H1 (cell line): Measurements from ENCODE around the gene RAB32. TPM values are rescaled to one million over a fixed set of nuclear protein-coding genes. Genes with fewer than 3 reads are reported as not detected.

Experiments used
- CTCF ChIA-PET: fragments of 300-600 bp; sonication (Branson Sonifier 250); formaldehyde crosslinking; loops from one replicate; lab custom pipeline; 2021; ENCODE audit not compliant: partially characterized antibody; lab: Charles Lee
- POLR2A ChIA-PET: fragments of 300-600 bp; sonication (Branson Sonifier 250); formaldehyde crosslinking; loops from one replicate; lab custom pipeline; 2021; ENCODE audit warnings: inconsistent platforms; ENCODE audit not compliant: partially characterized antibody; lab: Charles Lee
- DNase-seq, 2 experiments: peaks; one replicate each; pipeline versions ENCODE4 v3.0.0 to v3.0.0-alpha.2; 2010 to 2022; ENCODE audit warnings: low spot score in 2 of 2, low read depth in 1 of 2, mixed read lengths in 1 of 2
- FAIRE-seq: peaks from 2 replicates; lab custom pipeline; 2011; peaks lifted over from hg19 to GRCh38; lab: Jason Lieb, UNC
- H2AFZ ChIP-seq: 2 replicates; pipeline ENCODE4 v1.8.1; 2012; ENCODE audit warnings: low read length, inconsistent platforms
- H2AK5ac ChIP-seq: 2 replicates; pipeline ENCODE4 v1.6.1; 2013; ENCODE audit warnings: low read depth, low read length
- H2BK120ac ChIP-seq: replicated peaks from 2 replicates; pipeline ENCODE3; 2013; ENCODE audit warnings: low read depth, low read length, inconsistent platforms
- H2BK12ac ChIP-seq: 2 replicates; pipeline ENCODE4 v1.6.1; 2013; ENCODE audit warnings: low read depth, low read length
- H2BK15ac ChIP-seq: 2 replicates; pipeline ENCODE4 v1.6.1; 2013; ENCODE audit warnings: low read length
- H2BK20ac ChIP-seq: 2 replicates; pipeline ENCODE4 v1.6.1; 2013; ENCODE audit warnings: low read length
- H2BK5ac ChIP-seq: 2 replicates; pipeline ENCODE4 v1.6.1; 2013; ENCODE audit warnings: low read depth, low read length
- H3K14ac ChIP-seq: 2 replicates; pipeline ENCODE4 v1.6.1; 2013; ENCODE audit warnings: inconsistent platforms; ENCODE audit not compliant: insufficient read length
- H3K18ac ChIP-seq: 2 replicates; pipeline ENCODE4 v1.6.1; 2013; ENCODE audit warnings: low read length; ENCODE audit errors: extremely low read depth
- H3K23ac ChIP-seq: 2 replicates; pipeline ENCODE4 v1.6.1; 2013; ENCODE audit warnings: inconsistent platforms; ENCODE audit not compliant: insufficient read length
- H3K23me2 ChIP-seq: 2 replicates; pipeline ENCODE4 v1.6.1; 2013; ENCODE audit warnings: low read depth, low read length
- H3K27ac ChIP-seq: 2 replicates; pipeline ENCODE4 v1.6.1; 2011; ENCODE audit warnings: low read depth, low read length, inconsistent platforms
- H3K27me3 ChIP-seq, 4 experiments: replicated peaks in 1 of 4; 1 replicate in 1 of 4; 2 replicates in 3 of 4; pipeline versions ENCODE4 v1.6.1 to v1.8.1; 2011 to 2013; ENCODE audit warnings: low read length in 3 of 4, mild to moderate bottlenecking in 3 of 4, inconsistent platforms in 2 of 4, mixed read lengths in 2 of 4, moderate library complexity in 1 of 4; ENCODE audit not compliant: control insufficient read depth in 3 of 4, insufficient read depth in 3 of 4; ENCODE audit errors: extremely low read depth in 1 of 4
- H3K36me3 ChIP-seq, 4 experiments: 2 replicates each; pipeline versions ENCODE4 v1.6.1 to v1.8.1; 2011 to 2013; ENCODE audit warnings: mild to moderate bottlenecking in 4 of 4, low read length in 3 of 4, moderate library complexity in 2 of 4, control low read depth in 1 of 4, inconsistent platforms in 1 of 4; ENCODE audit not compliant: insufficient read depth in 4 of 4, control insufficient read depth in 2 of 4
- H3K4ac ChIP-seq: replicated peaks from 2 replicates; pipeline ENCODE3; 2013; ENCODE audit warnings: low read length, low read depth, mixed read lengths, inconsistent platforms; ENCODE audit not compliant: insufficient read length
- H3K4me1 ChIP-seq, 4 experiments: replicated peaks in 1 of 4; 1 replicate in 1 of 4; 2 replicates in 3 of 4; pipeline versions ENCODE4 v1.6.1 to v1.8.1; 2011 to 2013; ENCODE audit warnings: low read length in 3 of 4, inconsistent platforms in 2 of 4, mixed read lengths in 1 of 4; ENCODE audit not compliant: insufficient read depth in 4 of 4, control insufficient read depth in 3 of 4
- H3K4me2 ChIP-seq, 2 experiments: 2 replicates each; pipeline versions ENCODE4 v1.6.1 to v1.8.1; 2011 to 2013; ENCODE audit warnings: low read depth in 2 of 2, low read length in 2 of 2, control low read depth in 1 of 2, inconsistent platforms in 1 of 2, mild to moderate bottlenecking in 1 of 2; ENCODE audit not compliant: insufficient read depth in 1 of 2
- H3K4me3 ChIP-seq, 4 experiments: fragments of 200-600, 300-600 bp in 1 of 4; sonication (generic), shearing (Covaris generic), sonication (Bioruptor Twin) in 1 of 4; 2 replicates each; pipeline versions ENCODE4 v1.5.1 to v1.8.1; 2011 to 2016; ENCODE audit warnings: low read length in 4 of 4, low read depth in 3 of 4, control low read depth in 2 of 4, inconsistent platforms in 2 of 4, mild to moderate bottlenecking in 2 of 4, mixed read lengths in 1 of 4, moderate library complexity in 1 of 4; ENCODE audit not compliant: insufficient read depth in 2 of 4; ENCODE audit errors: extremely low read depth in 1 of 4
- H3K56ac ChIP-seq: replicated peaks from 2 replicates; pipeline ENCODE3; 2013; ENCODE audit warnings: low read depth, mild to moderate bottlenecking, mixed read lengths, low read length, inconsistent platforms; ENCODE audit not compliant: insufficient read length
- H3K79me1 ChIP-seq: 2 replicates; pipeline ENCODE4 v1.6.1; 2013; ENCODE audit warnings: low read depth, low read length, control low read depth
- H3K79me2 ChIP-seq, 2 experiments: 2 replicates each; pipeline versions ENCODE4 v1.6.1 to v1.8.1; 2012 to 2013; ENCODE audit warnings: low read length in 2 of 2, mild to moderate bottlenecking in 2 of 2, inconsistent platforms in 1 of 2; ENCODE audit not compliant: insufficient read depth in 2 of 2, control insufficient read depth in 1 of 2
- H3K9ac ChIP-seq, 4 experiments: replicated peaks in 1 of 4; 1 replicate in 1 of 4; 2 replicates in 3 of 4; pipeline versions ENCODE4 v1.6.1 to v1.8.1; 2011 to 2013; ENCODE audit warnings: low read depth in 3 of 4, low read length in 3 of 4, control low read depth in 2 of 4, mild to moderate bottlenecking in 2 of 4, moderate library complexity in 2 of 4, inconsistent platforms in 1 of 4; ENCODE audit errors: extremely low read depth in 1 of 4
- H3K9me3 ChIP-seq, 2 experiments: 2 replicates each; pipeline versions ENCODE4 v1.6.1 to v1.8.1; 2012 to 2013; ENCODE audit warnings: mild to moderate bottlenecking in 2 of 2, moderate library complexity in 2 of 2, control low read depth in 1 of 2, inconsistent platforms in 1 of 2, low read depth in 1 of 2, low read length in 1 of 2, mixed read lengths in 1 of 2; ENCODE audit not compliant: insufficient read depth in 2 of 2
- H4K20me1 ChIP-seq, 2 experiments: replicated peaks in 1 of 2; 2 replicates each; pipeline versions ENCODE3 to v1.8.1; 2011 to 2013; ENCODE audit warnings: inconsistent platforms in 2 of 2, low read length in 2 of 2, mild to moderate bottlenecking in 1 of 2; ENCODE audit not compliant: insufficient read depth in 2 of 2, control insufficient read depth in 1 of 2
- H4K5ac ChIP-seq: 2 replicates; pipeline ENCODE4 v1.6.1; 2013; ENCODE audit warnings: low read length, low read depth, mixed read lengths, inconsistent platforms; ENCODE audit not compliant: insufficient read length
- H4K8ac ChIP-seq: 2 replicates; pipeline ENCODE4 v1.8.0; 2013; ENCODE audit warnings: mild to moderate bottlenecking, moderate library complexity, low read length, inconsistent platforms; ENCODE audit not compliant: insufficient read depth; ENCODE audit errors: extremely low read depth
- H4K91ac ChIP-seq: replicated peaks from 2 replicates; pipeline ENCODE3; 2013; ENCODE audit warnings: low read length, mixed read lengths, inconsistent platforms; ENCODE audit not compliant: insufficient read length
- CEBPB ChIP-seq: IDR thresholded peaks from 2 replicates; pipeline ENCODE4 v1.6.1; 2012; ENCODE audit warnings: low read depth, low read length
- NRF1 ChIP-seq: IDR thresholded peaks from 2 replicates; pipeline ENCODE4 v1.6.1; 2011; ENCODE audit warnings: mild to moderate bottlenecking, low read depth, low read length, improper control_type of control experiment
- PHF8 ChIP-seq: fragments of 200-600 bp; sonication (generic); conservative IDR thresholded peaks from 2 replicates; pipeline ENCODE4 v1.7.1; 2012; ENCODE audit warnings: low read depth, mild to moderate bottlenecking, inconsistent platforms, low read length, moderate library complexity
- TAF7 ChIP-seq: optimal IDR thresholded peaks from 2 replicates; pipeline ENCODE3; 2011; ENCODE audit warnings: low read depth, mild to moderate bottlenecking, inconsistent platforms, low read length, moderate library complexity, borderline replicate concordance
- WGBS, 2 experiments: shearing (Covaris generic) in 1 of 2; methylation state at CpG; one replicate each; pipeline versions ENCODE4 v1.1.6 to v1.1.7; 2013 to 2015; ENCODE audit warnings: low lambda C conversion rate in 2 of 2, mixed read lengths in 2 of 2, inconsistent platforms in 1 of 2, low coverage in 1 of 2, missing lambda C conversion rate in 1 of 2; ENCODE audit not compliant: insufficient replicate concordance in 2 of 2, insufficient coverage in 1 of 2, insufficient read length in 1 of 2; ENCODE audit errors: extremely low coverage in 1 of 2, missing lambda C conversion rate in 1 of 2; 5-methylcytosine and 5-hydroxymethylcytosine counted together
- polyA plus RNA-seq, 7 experiments: library from polyadenylated mRNA; depleted of rRNA in 3 of 7; stranded (reverse) in 5 of 7; unstranded in 2 of 7; fragments of >200 nt in 5 of 7; fragments of 200-250 nt in 2 of 7; gene quantifications; 1 replicate in 5 of 7; 2 replicates in 1 of 7; 4 replicates in 1 of 7; pipeline versions ENCODE4 v1.2.1 to v1.2.3, GENCODE V29; 2011 to 2013; ENCODE audit warnings: missing spikeins in 2 of 7, mixed read lengths in 2 of 7
- total RNA-seq: library from RNA; stranded (reverse); fragmentation: NEBNext Ultra II Directional; extraction: Animal tissue kit (Norgen Biotek cat#: 25700); gene quantifications from 2 replicates; pipeline ENCODE4 v1.2.1, GENCODE V29; 2021
- TF ChIP-seq, protein P1 (sequence below): IDR thresholded peaks from 2 replicates; pipeline ENCODE4 v1.6.1; 2012; ENCODE audit warnings: low read length, inconsistent platforms
- TF ChIP-seq, protein P2 (sequence below): IDR thresholded peaks from 2 replicates; pipeline ENCODE4 v1.6.1; 2012; ENCODE audit warnings: inconsistent platforms

The RAB32 gene
- total and polyA plus RNA-seq, 2 of the 8 experiments (the other 6 are each of a cell fraction or from before 2014, with no cell fraction given), result 3.9 to 6.3 TPM

DNA sequence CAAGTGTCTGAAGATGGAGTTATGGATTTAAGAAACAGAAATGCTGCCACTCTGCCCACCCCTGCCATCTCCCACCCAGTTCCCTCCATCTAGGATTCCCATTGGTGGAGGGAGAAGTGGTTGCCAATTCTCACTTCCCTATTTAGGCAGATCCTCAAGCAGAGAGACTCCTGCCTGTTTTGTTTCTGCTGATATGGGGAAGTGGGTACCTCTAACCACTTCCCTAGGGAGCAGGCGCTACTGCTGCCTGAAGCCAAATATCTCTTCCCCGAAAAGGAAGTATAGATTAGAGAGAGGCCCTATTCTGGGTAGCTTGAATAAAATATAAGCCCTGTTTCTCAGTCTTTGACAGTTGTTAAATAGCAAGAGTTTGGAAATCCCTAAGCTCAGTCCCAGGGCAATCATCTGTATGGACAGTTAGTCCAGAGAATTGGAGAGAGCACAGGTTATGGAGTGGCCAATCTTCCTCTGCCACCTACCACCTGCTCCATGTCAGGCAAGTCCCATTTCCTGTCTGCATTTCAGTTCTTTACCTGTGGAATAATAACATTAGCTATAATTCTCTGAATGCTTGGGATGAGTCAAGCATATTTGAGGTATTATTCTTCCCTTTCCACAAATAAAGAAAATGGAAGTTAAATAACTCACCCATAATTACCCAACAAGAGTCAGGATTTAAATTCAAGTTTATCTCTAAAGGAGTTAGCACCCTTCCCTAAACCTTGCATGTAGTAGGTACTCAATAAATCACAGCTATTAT lies 52.5 kb downstream of the RAB32 start:
- CTCF ChIA-PET, result interaction anchor here (1.0 to 1.4 kb wide), 2 partner anchors 52 to 411 kb away, joined by 3 read pairs; partner anchors contain the start of gene RAB32
- TF ChIP-seq, protein P1, sequence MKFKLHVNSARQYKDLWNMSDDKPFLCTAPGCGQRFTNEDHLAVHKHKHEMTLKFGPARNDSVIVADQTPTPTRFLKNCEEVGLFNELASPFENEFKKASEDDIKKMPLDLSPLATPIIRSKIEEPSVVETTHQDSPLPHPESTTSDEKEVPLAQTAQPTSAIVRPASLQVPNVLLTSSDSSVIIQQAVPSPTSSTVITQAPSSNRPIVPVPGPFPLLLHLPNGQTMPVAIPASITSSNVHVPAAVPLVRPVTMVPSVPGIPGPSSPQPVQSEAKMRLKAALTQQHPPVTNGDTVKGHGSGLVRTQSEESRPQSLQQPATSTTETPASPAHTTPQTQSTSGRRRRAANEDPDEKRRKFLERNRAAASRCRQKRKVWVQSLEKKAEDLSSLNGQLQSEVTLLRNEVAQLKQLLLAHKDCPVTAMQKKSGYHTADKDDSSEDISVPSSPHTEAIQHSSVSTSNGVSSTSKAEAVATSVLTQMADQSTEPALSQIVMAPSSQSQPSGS, result no peak
- TF ChIP-seq CEBPB, result no peak
- TF ChIP-seq NRF1, result no peak
- TF ChIP-seq, protein P2, sequence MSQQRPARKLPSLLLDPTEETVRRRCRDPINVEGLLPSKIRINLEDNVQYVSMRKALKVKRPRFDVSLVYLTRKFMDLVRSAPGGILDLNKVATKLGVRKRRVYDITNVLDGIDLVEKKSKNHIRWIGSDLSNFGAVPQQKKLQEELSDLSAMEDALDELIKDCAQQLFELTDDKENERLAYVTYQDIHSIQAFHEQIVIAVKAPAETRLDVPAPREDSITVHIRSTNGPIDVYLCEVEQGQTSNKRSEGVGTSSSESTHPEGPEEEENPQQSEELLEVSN, result no peak
- TF ChIP-seq PHF8, result no peak
- no peak for TF ChIP-seq TAF7
- TF ChIP-seq, all 59 proteins: peak for 0

More for the DNA sequence above, 52.5 kb downstream of the RAB32 start:
- Histone ChIP-seq H3K9me3 (no peaks in the 10 kb centered on the region), H2BK20ac (no peak overlapping the region), H3K14ac (no peak overlapping the region), H2AK5ac (no peak overlapping the region), H3K18ac (no peak overlapping the region), H4K20me1 (no peaks in the 10 kb centered on the region), H3K27me3 (no peaks in the 10 kb centered on the region; a peak in 1 of 7 replicates), H2BK12ac (no peak overlapping the region), H2BK120ac (no peak overlapping the region), H3K27ac (no peak overlapping the region), H3K4me1 (peaks cover 0 to 4% (median 0%) of the 10 kb centered on the region in 4 experiments; a peak in 2 of 7 replicates), H2BK5ac (no peak overlapping the region), H3K36me3 (no peaks in the 10 kb centered on the region), H4K91ac (no peak overlapping the region), H3K79me2 (no peaks in the 10 kb centered on the region), H4K5ac (no peak overlapping the region), H3K23me2 (peaks cover 3% of the 10 kb centered on the region; the same call in 1 of the 2 replicates), H2BK15ac (no peak overlapping the region), H3K79me1 (no peaks in the 10 kb centered on the region), H3K56ac (no peak overlapping the region), H3K4ac (no peak overlapping the region), H2AFZ (no peak overlapping the region), H3K4me2 (no peak overlapping the region), H3K23ac (no peak overlapping the region), H4K8ac (no peak overlapping the region), H3K9ac (no peak overlapping the region), H3K4me3 (no peak overlapping the region)
- 90% methylated on average over 2 of the region's 2 CpGs; no CpG with 5 or more reads in 1 of the 2 experiments for WGBS, 2 experiments
- DNase-seq (no peak), FAIRE-seq (no peak)
- POLR2A ChIA-PET, result interaction anchor here (0.7 kb wide), 1 partner anchor 640 kb away, joined by 3 read pairs; no protein-coding TSS in a partner anchor
